ENCODE results near the gene PID1.

PID1 gene

GRCh38 chr2:229270551-229271410 lies at the start of gene PID1:
Gene PID1, minus strand, starts transcription at chr2:229271287. Its CDS starts 244 bp downstream, at chr2:229271043.
- DNase-seq, result no peak

DNA sequence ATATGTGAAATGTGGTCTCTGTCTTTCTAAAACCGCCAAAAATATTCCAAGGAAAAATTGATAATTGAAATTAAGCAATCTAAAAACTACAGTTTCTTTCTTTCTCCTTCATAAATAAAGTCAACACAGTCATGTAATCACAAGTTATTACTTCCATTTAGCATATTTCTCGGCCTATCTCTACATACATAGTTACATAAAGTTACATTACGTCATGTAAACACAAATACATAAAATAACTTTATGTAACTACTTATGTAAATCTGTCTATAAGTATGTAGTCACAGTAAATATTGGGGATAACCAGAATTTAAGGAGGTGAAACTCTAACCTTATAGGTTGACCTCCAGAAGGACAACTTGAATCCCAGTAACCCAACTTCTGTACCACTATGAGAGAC lies 48.5 kb upstream of the PID1 start:
- no peak for DNase-seq

- no peak for DNase-seq
Measured at GRCh38 chr2:229314117-229314516, 43.0 kb upstream of the PID1 start.

DNA sequence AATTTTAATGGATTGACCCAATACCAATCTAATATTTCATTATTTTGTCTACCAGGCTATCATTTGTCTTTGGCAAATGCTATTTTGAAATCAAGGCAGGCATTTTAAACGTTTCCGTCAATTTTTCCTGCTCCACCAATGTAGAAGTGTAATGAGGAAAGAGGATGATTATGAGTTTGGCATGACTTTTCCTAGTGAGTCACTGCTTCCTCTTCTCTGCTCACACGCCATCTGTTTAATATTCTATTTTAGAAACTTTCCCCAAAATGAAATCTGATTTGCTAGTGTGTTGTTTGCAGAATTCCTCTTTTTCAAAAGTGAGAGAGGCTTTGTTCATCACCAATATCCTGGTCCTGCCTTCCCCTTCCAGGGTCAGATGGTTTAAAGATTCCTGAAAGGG lies 42.5 kb upstream of the PID1 start:
- DNase-seq, result no peak

- no peak for DNase-seq
Measured at GRCh38 chr2:229301237-229301636, 30.1 kb upstream of the PID1 start.

DNA sequence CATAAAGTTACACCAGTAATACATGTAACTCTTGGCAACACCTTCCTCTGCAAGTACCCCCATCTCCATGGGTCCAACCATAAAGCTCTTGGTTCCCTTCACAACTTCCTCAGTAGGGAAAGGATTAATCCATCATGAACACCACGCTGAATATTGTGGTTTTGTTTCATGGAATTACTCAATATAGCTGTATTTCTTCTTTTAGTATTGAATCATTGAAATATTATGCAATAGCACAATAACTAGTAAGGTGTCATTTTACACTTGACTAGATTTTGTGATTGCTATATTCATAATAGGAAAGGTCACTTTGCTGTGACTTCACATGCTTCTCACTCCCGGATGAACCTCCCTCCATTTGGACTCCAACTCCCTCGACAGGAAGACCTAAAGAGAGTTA lies 29.7 kb upstream of the PID1 start:
- DNase-seq, result no peak

- DNase-seq, result no peak
Measured at GRCh38 chr2:229300371-229300770, 29.3 kb upstream of the PID1 start.

- DNase-seq, result no peak
Measured at GRCh38 chr2:229297247-229297646, 26.2 kb upstream of the PID1 start.

- no peak for DNase-seq
Measured at GRCh38 chr2:229296536-229296935, 25.4 kb upstream of the PID1 start.

DNA sequence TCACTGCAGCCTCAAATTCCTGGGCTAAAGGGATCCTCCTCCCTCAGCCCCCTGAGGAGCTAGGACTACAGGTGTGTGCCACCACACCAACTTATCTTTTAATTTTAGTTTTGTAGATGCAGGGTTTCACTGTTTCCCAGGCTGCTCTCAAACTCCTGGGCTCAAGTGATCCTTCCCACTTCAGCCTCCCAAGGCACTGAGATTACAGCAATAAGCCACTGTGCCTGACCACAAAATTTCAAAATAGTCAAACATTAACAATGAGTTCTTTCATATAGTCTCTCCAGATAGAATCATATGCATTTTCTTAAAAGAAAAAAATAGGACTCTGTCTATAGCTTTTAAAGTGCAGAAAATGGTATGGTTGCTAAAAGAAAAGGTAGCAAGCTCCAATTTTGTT lies 24.9 kb upstream of the PID1 start:
- DNase-seq, result no peak

DNA sequence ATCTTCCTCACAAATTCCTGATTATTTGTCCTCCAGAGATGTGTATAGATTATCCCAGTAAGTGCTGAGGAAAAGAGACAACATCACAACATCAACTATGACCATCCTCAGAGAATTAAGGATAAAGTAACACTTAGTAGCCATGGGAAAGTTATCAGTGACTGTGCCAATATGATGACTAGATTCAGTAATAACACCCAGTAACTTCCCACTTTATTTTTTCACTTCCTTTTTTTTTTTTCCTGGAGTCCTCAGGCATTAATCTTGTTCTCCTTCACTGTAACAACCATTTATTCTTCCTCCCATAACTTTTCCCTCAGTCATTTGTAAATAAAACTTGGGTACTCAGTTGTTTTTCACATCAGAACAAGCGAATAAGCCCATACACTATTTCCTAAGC lies 16.7 kb upstream of the PID1 start:
- DNase-seq, result no peak

DNA sequence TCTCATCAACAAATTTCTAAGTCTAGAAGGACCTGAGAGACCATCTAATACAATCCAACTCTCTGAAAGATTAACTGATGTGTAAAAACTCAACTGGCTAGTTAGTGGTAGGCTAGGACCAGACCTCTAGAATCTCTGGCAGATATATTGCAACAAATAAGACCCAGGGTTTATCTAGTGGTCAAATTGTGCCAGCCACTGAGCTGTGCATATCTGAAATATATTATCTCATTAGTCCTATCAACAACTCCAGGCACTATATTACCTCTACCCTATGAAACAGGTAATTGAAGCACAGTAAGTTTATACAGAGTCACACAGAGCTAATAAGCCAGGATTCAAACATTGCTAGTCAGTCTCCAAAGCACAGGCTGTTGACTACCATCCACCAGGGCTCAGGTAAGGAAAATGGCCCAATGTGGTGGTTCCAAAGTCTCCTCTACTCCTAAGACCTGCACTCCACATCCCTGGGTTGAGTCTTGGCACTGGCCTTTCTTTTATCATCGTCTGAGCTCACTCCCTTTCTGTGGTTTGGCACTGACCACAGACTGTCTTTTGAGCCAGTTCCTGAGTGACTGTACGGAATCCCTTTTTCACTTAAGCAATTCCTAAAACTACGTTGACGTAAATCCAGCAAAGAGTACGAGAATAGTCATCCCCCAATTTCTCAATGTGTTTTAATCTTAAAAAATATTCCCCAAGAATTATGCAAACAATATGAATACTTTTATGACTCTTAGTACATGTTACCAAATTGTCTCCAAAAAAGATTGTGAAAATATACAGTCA lies 11.9 kb upstream of the PID1 start:
- DNase-seq, result no peak

DNA sequence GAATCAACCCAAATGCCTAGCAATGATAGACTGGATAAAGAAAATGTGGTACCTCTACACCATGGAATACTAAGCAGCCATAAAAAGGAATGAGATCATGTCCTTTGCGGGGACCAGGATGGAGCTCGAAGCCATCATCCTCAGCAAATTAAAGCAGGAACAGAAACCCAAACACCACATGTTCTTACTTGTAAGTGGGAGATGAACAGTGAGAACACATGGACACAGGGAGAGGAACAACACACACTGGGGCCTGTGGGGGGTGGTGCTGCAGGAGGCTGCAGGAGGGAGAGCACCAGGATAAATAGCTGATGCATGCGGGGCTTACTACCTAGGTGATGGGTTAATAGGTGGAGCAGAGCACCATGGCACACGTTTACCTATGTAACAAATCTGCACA lies 8.4 kb upstream of the PID1 start:
- DNase-seq, result no peak

- DNase-seq, result no peak
Measured at GRCh38 chr2:229275506-229275905, 4.4 kb upstream of the PID1 start.

- no peak for DNase-seq
Measured at GRCh38 chr2:229273723-229274338, 2.7 kb upstream of the PID1 start.

- no peak for DNase-seq
Measured at GRCh38 chr2:229273006-229273722, 2.1 kb upstream of the PID1 start.

GRCh38 chr2:229269941-229270340 lies 1.1 kb downstream of the PID1 start:
- no peak for DNase-seq

GRCh38 chr2:229269146-229269545 lies 1.9 kb downstream of the PID1 start:
- no peak for DNase-seq

DNA sequence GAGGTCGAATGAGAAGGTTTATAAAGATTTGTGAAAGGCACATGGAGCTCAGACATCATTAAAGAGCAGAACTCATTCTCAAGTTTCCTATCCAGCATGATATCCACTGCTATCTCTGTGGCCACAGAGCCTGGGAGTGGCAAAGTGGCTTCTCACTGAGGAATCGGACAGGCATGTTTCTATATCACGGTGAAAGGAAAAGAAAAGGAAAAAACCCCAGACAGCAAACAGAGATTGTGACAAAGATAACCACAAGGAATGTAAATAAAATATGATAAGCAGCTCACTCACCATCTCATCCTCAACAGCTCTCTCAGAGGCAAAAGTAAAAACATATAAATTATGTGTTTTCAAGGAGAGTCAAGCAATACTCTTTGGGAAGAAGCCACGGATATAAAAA lies 2.5 kb downstream of the PID1 start:
- DNase-seq, result no peak

DNA sequence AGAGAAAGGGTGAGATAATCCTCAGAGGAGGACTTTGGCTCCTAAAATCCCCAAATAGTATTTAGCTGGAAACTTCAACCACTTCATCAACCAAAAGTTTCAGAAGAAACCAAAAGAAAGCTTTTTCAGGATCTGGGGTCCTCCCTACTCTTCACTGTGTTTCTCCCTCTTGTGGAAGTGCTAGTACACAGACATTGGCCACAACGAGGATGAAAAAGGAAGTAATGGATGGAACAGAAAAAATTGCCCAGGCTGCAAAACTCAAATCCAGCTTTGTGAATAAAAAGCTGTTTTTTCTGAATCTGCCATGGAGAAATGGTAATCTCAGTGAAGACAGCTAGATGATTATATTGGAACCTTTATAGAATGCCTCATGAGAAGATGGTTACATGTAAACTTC lies 4.0 kb downstream of the PID1 start:
- DNase-seq, result no peak

- no peak for DNase-seq
Measured at GRCh38 chr2:229265727-229266126, 5.4 kb downstream of the PID1 start.

- DNase-seq, result no peak
Measured at GRCh38 chr2:229261599-229261998, 9.5 kb downstream of the PID1 start.

GRCh38 chr2:229261076-229261475 lies 10.0 kb downstream of the PID1 start:
- DNase-seq, result no peak
